ENCODE results near the gene DVL1. TPM values are rescaled to one million over a fixed set of nuclear protein-coding genes. Genes with fewer than 3 reads are reported as not detected.

DVL1 gene
- total RNA-seq, 4 donors from 2014 or later = 26.2 to 80.3 (median 39.5) TPM

GRCh38 chr1:1293263-1294249 is 55.7 kb downstream of the DVL1 start:
- TF ChIP-seq CTCF (IDR thresholded peaks at IDR 0.05; ENCODE audit: low read depth) = no peak

GRCh38 chr1:1292851-1293250 is 56.4 kb downstream of the DVL1 start:
- TF ChIP-seq CTCF (IDR thresholded peaks at IDR 0.05; ENCODE audit: low read depth) = no peak

- no peak for TF ChIP-seq CTCF (IDR thresholded peaks at IDR 0.05; ENCODE audit: low read depth)
These were observed 56.8 kb downstream of the DVL1 start for GRCh38 chr1:1292442-1292779.

GRCh38 chr1:1291548-1292441 is 57.4 kb downstream of the DVL1 start:
- no peak for TF ChIP-seq CTCF (IDR thresholded peaks at IDR 0.05; ENCODE audit: low read depth)

GRCh38 chr1:1291023-1291528 is 58.1 kb downstream of the DVL1 start:
- TF ChIP-seq CTCF (IDR thresholded peaks at IDR 0.05; ENCODE audit: low read depth) = no peak

GRCh38 chr1:1290238-1290731 is 58.9 kb downstream of the DVL1 start:
- no peak for TF ChIP-seq CTCF (IDR thresholded peaks at IDR 0.05; ENCODE audit: low read depth)
